MM.1S (cell line): ENCODE data around the gene GRB7.

Source experiments
- DNase-seq: peaks from one replicate; pipeline ENCODE4 v3.0.0-alpha.2; 2015
- H2AFZ ChIP-seq: fragments of 300-600 bp; sonication (generic); 2 replicates; pipeline ENCODE4 v1.6.0; 2016; ENCODE audit warnings: antibody characterized with exemption, low read length
- H3F3A ChIP-seq: fragments of 300-600 bp; sonication (generic); 2 replicates; pipeline ENCODE4 v1.6.1; 2016; ENCODE audit warnings: mild to moderate bottlenecking, antibody characterized with exemption, low read length, moderate library complexity, mixed read lengths; ENCODE audit not compliant: insufficient read depth
- H3K27ac ChIP-seq: fragments of 300-600 bp; sonication (generic); 2 replicates; pipeline ENCODE4 v1.5.1; 2016; ENCODE audit warnings: mild to moderate bottlenecking, low read length
- H3K27me3 ChIP-seq: fragments of 300-600 bp; sonication (generic); replicated peaks from 2 replicates; pipeline ENCODE4 v1.6.0; 2016; ENCODE audit warnings: low read length; ENCODE audit not compliant: insufficient read depth
- H3K36me3 ChIP-seq: fragments of 300-600 bp; sonication (generic); replicated peaks from 2 replicates; pipeline ENCODE4 v1.6.1; 2016; ENCODE audit warnings: mild to moderate bottlenecking, low read length, mixed read lengths; ENCODE audit not compliant: insufficient read depth
- H3K4me1 ChIP-seq: fragments of 300-600 bp; sonication (generic); 2 replicates; pipeline ENCODE4 v1.6.1; 2016; ENCODE audit warnings: low read length, mixed read lengths
- H3K4me2 ChIP-seq: fragments of 300-600 bp; sonication (generic); 2 replicates; pipeline ENCODE4 v1.6.0; 2016; ENCODE audit warnings: low read depth, low read length
- H3K4me3 ChIP-seq: fragments of 300-600 bp; sonication (generic); 2 replicates; pipeline ENCODE4 v1.5.1; 2016; ENCODE audit warnings: low read length, mixed read lengths
- H3K79me2 ChIP-seq: fragments of 300-600 bp; sonication (generic); 2 replicates; pipeline ENCODE4 v1.6.1; 2016; ENCODE audit warnings: mixed run types, low read length, mixed read lengths
- H3K9ac ChIP-seq: fragments of 300-600 bp; sonication (generic); 2 replicates; pipeline ENCODE4 v1.6.1; 2016; ENCODE audit warnings: low read length, mixed read lengths
- H3K9me2 ChIP-seq: fragments of 300-600 bp; sonication (generic); replicated peaks from 2 replicates; pipeline ENCODE4 v1.6.1; 2016; ENCODE audit warnings: mild to moderate bottlenecking, low read length, mixed read lengths; ENCODE audit not compliant: insufficient read depth
- H3K9me3 ChIP-seq: fragments of 300-600 bp; sonication (generic); replicated peaks from 2 replicates; pipeline ENCODE4 v1.6.1; 2016; ENCODE audit warnings: mild to moderate bottlenecking, low read length, mixed read lengths; ENCODE audit not compliant: insufficient read depth
- H4K20me1 ChIP-seq: fragments of 300-600 bp; sonication (generic); 2 replicates; pipeline ENCODE4 v1.6.1; 2016; ENCODE audit warnings: mild to moderate bottlenecking, low read length, moderate library complexity, mixed read lengths; ENCODE audit not compliant: insufficient read depth
- EZH2 ChIP-seq: fragments of 300-600 bp; sonication (generic); optimal IDR thresholded peaks from 2 replicates; pipeline ENCODE3; 2017; ENCODE audit warnings: low read depth, mild to moderate bottlenecking, antibody characterized with exemption, low read length, mixed read lengths
- EZH2phosphoT487 ChIP-seq: fragments of 300-600 bp; sonication (generic); IDR thresholded peaks from 2 replicates; pipeline ENCODE4 v1.6.1; 2018; ENCODE audit warnings: antibody characterized with exemption, low read length
- TF ChIP-seq, protein P1 (sequence below): fragments of 300-600 bp; sonication (generic); IDR thresholded peaks from 2 replicates; pipeline ENCODE4 v1.5.1; 2016; ENCODE audit warnings: antibody characterized with exemption, low read length, mixed read lengths

GRB7 gene

DNA sequence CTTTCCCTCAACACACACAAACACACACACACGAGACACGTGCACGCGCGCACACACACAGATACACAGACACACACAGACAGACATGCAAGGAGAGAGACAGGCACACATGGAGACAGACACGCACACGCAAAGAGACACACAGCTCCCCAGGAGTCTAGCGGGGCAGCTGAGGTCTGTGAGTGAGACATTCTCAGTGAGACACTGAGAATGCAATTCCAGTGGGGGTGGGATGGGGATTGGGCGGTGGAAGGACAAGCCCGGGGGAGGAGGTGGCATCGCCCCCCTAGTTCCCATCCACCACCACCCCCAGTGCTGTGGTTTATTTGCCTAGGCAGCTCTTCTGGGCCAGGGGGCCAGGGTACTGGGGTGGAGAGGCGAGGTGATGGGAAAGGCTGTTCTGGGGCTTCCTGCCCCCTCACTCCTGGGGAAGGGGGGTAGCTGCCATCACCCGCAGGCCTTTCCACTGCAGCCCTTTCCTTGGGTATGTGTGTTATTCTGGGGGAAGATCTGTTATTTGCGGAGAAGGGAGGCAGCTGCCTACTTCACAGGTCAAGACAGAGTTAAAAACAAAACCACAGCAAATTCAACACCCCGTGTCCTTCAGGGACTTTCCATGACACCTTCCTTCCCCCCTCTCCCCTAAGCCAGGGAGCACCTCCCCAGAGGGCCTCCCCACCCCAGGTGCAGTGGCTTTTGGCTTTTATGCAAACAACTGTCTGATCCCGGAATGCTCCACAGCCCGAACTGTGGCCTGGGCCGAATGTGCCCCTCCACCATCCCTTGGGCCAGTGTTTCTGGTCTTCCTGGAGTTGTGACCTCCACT lies 18.0 kb downstream of the GRB7 start:
- peak overlapping the region; percentile 99 for H3K9ac ChIP-seq
- peaks cover 62% of the 10 kb centered on the region for H3K4me1 ChIP-seq

DNA sequence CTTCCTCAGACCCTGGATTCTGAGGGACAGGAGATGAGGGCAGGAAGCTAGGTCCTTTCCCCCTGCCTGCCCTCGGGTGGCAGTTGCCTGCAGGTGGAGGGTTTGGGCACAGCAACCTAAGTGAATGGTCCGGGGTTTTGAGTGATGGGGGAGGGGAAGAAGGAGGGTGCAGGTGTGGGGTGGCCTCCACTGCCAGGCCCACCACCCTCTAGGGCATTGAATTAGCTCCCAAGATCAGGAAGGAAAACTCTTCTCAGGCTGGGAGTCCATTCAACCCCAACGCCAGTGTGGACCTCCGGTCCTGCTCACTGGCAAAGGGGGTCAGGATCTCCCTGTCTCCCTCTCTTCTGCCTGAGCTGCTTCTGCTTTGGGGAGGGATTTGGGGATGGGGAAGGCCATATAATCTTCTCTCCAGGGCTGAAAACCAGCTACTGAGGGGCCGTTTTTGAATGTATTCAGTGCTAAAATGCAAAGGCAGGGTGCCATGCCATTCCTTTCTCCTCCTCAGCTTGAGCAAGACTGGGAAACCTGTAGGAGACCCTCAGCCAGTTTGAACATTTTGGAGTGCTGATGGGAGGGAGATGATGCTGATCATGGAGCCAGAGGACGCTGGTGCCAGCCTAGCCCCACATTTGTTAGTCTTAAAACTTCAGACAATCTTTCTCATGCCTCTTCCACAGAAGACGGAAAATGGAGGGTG lies 18.8 kb downstream of the GRB7 start:
- no peak overlapping the region for H2AFZ ChIP-seq
- H3K36me3 ChIP-seq: no peaks in the 10 kb centered on the region
- TF ChIP-seq, protein P1, sequence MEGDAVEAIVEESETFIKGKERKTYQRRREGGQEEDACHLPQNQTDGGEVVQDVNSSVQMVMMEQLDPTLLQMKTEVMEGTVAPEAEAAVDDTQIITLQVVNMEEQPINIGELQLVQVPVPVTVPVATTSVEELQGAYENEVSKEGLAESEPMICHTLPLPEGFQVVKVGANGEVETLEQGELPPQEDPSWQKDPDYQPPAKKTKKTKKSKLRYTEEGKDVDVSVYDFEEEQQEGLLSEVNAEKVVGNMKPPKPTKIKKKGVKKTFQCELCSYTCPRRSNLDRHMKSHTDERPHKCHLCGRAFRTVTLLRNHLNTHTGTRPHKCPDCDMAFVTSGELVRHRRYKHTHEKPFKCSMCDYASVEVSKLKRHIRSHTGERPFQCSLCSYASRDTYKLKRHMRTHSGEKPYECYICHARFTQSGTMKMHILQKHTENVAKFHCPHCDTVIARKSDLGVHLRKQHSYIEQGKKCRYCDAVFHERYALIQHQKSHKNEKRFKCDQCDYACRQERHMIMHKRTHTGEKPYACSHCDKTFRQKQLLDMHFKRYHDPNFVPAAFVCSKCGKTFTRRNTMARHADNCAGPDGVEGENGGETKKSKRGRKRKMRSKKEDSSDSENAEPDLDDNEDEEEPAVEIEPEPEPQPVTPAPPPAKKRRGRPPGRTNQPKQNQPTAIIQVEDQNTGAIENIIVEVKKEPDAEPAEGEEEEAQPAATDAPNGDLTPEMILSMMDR: no peak; the same call in 1 of the 2 replicates
- TF ChIP-seq EZH2phosphoT487: no peak
- TF ChIP-seq EZH2: no peak
- peak overlapping the region; percentile 90 for H3K4me2 ChIP-seq
- H3K79me2 ChIP-seq: peaks cover 34% of the 10 kb centered on the region
- DNase-seq: no peak
- H3K27me3 ChIP-seq: no peaks in the 10 kb centered on the region
- peaks cover 63% of the 10 kb centered on the region for H3F3A ChIP-seq
- peak overlapping the region; percentile 99 for H3K27ac ChIP-seq
- peaks cover 67% of the 10 kb centered on the region for H3K4me1 ChIP-seq
- H3K4me3 ChIP-seq: peak overlapping the region; percentile 40
- no peaks in the 10 kb centered on the region for H3K9me2 ChIP-seq
- H3K9ac ChIP-seq: peak overlapping the region; percentile 99
- no peaks in the 10 kb centered on the region for H3K9me3 ChIP-seq
- no peaks in the 10 kb centered on the region for H4K20me1 ChIP-seq

More for the DNA sequence above, 18.0 kb downstream of the GRB7 start:
- H3K27me3 ChIP-seq: no peaks in the 10 kb centered on the region
- peaks cover 28% of the 10 kb centered on the region for H3K79me2 ChIP-seq
- TF ChIP-seq, protein P1: no peak
- TF ChIP-seq EZH2: no peak
- TF ChIP-seq EZH2phosphoT487: no peak
- peak overlapping the region; percentile 90 for H3K4me2 ChIP-seq
- H3K9me2 ChIP-seq: no peaks in the 10 kb centered on the region
- no peaks in the 10 kb centered on the region for H3K36me3 ChIP-seq
- peak; percentile 97 for DNase-seq
- H2AFZ ChIP-seq: no peak overlapping the region
- H4K20me1 ChIP-seq: no peaks in the 10 kb centered on the region
- H3K9me3 ChIP-seq: no peaks in the 10 kb centered on the region
- H3K4me3 ChIP-seq: peak overlapping the region; percentile 77
- peak overlapping the region; percentile 99 for H3K27ac ChIP-seq
- peaks cover 58% of the 10 kb centered on the region for H3F3A ChIP-seq

DNA sequence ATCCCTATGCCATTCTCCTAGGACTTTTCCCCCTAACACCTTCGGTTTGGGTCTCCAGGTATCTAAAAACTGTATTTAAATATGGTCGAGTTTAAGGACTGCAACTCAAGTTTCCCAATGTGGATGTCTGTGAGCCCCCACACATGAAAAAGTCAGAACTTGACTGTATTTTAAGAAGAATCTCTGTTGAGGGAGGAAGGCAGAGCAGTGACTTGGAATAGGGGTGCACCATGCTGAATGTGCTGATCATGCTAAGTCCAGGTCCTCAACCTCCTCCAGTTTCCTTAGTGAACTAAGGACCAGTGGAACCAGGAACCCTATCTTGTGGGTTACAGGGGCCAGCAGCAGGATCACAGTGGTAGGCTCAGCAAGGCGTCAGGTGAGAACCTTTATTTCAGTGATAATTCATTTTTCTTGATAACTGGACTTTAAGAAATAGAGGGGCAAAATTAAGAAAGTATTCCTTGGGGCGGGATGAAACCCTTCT lies 19.5 kb downstream of the GRB7 start:
- Histone ChIP-seq H3F3A (peaks cover 63% of the 10 kb centered on the region), H4K20me1 (no peaks in the 10 kb centered on the region), H3K9ac (peak overlapping the region; percentile 99), H3K36me3 (0 out of 2 replicates have a peak, but pooled peaks cover 1% of the 10 kb centered on the region), H3K4me3 (no peak overlapping the region), H3K27ac (peak overlapping the region; percentile 99), H3K9me2 (no peaks in the 10 kb centered on the region), H3K79me2 (peaks cover 39% of the 10 kb centered on the region), H3K4me2 (peak overlapping the region; percentile 90), H3K27me3 (no peaks in the 10 kb centered on the region), H2AFZ (no peak overlapping the region), H3K9me3 (no peaks in the 10 kb centered on the region), H3K4me1 (peaks cover 67% of the 10 kb centered on the region)
- TF ChIP-seq EZH2phosphoT487 (no peak), EZH2 (no peak)
- TF ChIP-seq, protein P1: no peak
- DNase-seq: no peak
